Measurements from ENCODE around the gene VPS13C.

The VPS13C gene

GRCh38 chr15:61820212-61820611 is 240.0 kb downstream of the VPS13C start:
- Histone ChIP-seq H3K4me3 (ENCODE audit: low read depth, low read length, poor library complexity, severe bottlenecking) (no peak overlapping the region), H3K9ac (ENCODE audit: low read length) (no peak overlapping the region), H3K27ac (ENCODE audit: low read depth, low read length, poor library complexity, severe bottlenecking) (no peak overlapping the region), H3K27me3 (ENCODE audit: insufficient read depth, low read length) (no peaks in the 10 kb centered on the region; the same call in 1 of the 2 replicates), H4K20me1 (ENCODE audit: insufficient read depth, low read length) (no peaks in the 10 kb centered on the region), H3K36me3 (ENCODE audit: insufficient read depth, low read length) (no peaks in the 10 kb centered on the region), H2AFZ (ENCODE audit: low read length) (no peak overlapping the region), H3K9me3 (ENCODE audit: low read length) (no peaks in the 10 kb centered on the region), H3K9me2 (ENCODE audit: low read depth, low read length) (no peaks in the 10 kb centered on the region), H3K4me1 (ENCODE audit: insufficient read depth, low read length, severe bottlenecking) (no peaks in the 10 kb centered on the region), H3F3A (ENCODE audit: insufficient read depth, low read length) (no peaks in the 10 kb centered on the region), H3K79me2 (ENCODE audit: insufficient read depth, low read length) (no peaks in the 10 kb centered on the region), H3K4me2 (ENCODE audit: low read length) (no peak overlapping the region)
- no peak for TF ChIP-seq CTCF (IDR thresholded peaks at IDR 0.05; ENCODE audit: low read length)
- TF ChIP-seq EZH2 (IDR thresholded peaks at IDR 0.05; ENCODE audit: borderline replicate concordance, low read length): no peak

- H4K20me1 ChIP-seq (ENCODE audit: insufficient read depth, low read length): no peaks in the 10 kb centered on the region
- no peak for TF ChIP-seq EZH2 (IDR thresholded peaks at IDR 0.05; ENCODE audit: borderline replicate concordance, low read length)
- TF ChIP-seq CTCF (IDR thresholded peaks at IDR 0.05; ENCODE audit: low read length): no peak
- no peak overlapping the region for H3K4me3 ChIP-seq (ENCODE audit: low read depth, low read length, poor library complexity, severe bottlenecking)
- H3K27me3 ChIP-seq (ENCODE audit: insufficient read depth, low read length): no peaks in the 10 kb centered on the region; the same call in 1 of the 2 replicates
- H3K36me3 ChIP-seq (ENCODE audit: insufficient read depth, low read length): no peaks in the 10 kb centered on the region
- H3K9me2 ChIP-seq (ENCODE audit: low read depth, low read length): no peaks in the 10 kb centered on the region
- H2AFZ ChIP-seq (ENCODE audit: low read length): no peak overlapping the region
- H3K9ac ChIP-seq (ENCODE audit: low read length): no peak overlapping the region
- H3F3A ChIP-seq (ENCODE audit: insufficient read depth, low read length): no peaks in the 10 kb centered on the region
- H3K9me3 ChIP-seq (ENCODE audit: low read length): no peaks in the 10 kb centered on the region
- H3K4me2 ChIP-seq (ENCODE audit: low read length): no peak overlapping the region
- H3K27ac ChIP-seq (ENCODE audit: low read depth, low read length, poor library complexity, severe bottlenecking): no peak overlapping the region
- no peaks in the 10 kb centered on the region for H3K4me1 ChIP-seq (ENCODE audit: insufficient read depth, low read length, severe bottlenecking)
- no peaks in the 10 kb centered on the region for H3K79me2 ChIP-seq (ENCODE audit: insufficient read depth, low read length)
Measured at GRCh38 chr15:61819386-61819785, 240.9 kb downstream of the VPS13C start.

GRCh38 chr15:61818801-61819200 is 241.4 kb downstream of the VPS13C start:
- no peak overlapping the region for H3K4me2 ChIP-seq (ENCODE audit: low read length)
- no peaks in the 10 kb centered on the region for H3K4me1 ChIP-seq (ENCODE audit: insufficient read depth, low read length, severe bottlenecking)
- no peaks in the 10 kb centered on the region for H3K9me3 ChIP-seq (ENCODE audit: low read length)

More at GRCh38 chr15:61818801-61819200, 241.4 kb downstream of the VPS13C start:
- no peak overlapping the region for H3K27ac ChIP-seq (ENCODE audit: low read depth, low read length, poor library complexity, severe bottlenecking)
- H3F3A ChIP-seq (ENCODE audit: insufficient read depth, low read length): no peaks in the 10 kb centered on the region
- no peaks in the 10 kb centered on the region for H3K36me3 ChIP-seq (ENCODE audit: insufficient read depth, low read length)
- H4K20me1 ChIP-seq (ENCODE audit: insufficient read depth, low read length): no peaks in the 10 kb centered on the region
- H3K27me3 ChIP-seq (ENCODE audit: insufficient read depth, low read length): no peaks in the 10 kb centered on the region; the same call in 1 of the 2 replicates
- H2AFZ ChIP-seq (ENCODE audit: low read length): no peak overlapping the region
- no peak overlapping the region for H3K4me3 ChIP-seq (ENCODE audit: low read depth, low read length, poor library complexity, severe bottlenecking)
- no peak overlapping the region for H3K9ac ChIP-seq (ENCODE audit: low read length)
- TF ChIP-seq EZH2 (IDR thresholded peaks at IDR 0.05; ENCODE audit: borderline replicate concordance, low read length) (no peak), CTCF (IDR thresholded peaks at IDR 0.05; ENCODE audit: low read length) (no peak)
- H3K9me2 ChIP-seq (ENCODE audit: low read depth, low read length): no peaks in the 10 kb centered on the region
- H3K79me2 ChIP-seq (ENCODE audit: insufficient read depth, low read length): no peaks in the 10 kb centered on the region

All from OCI-LY1 (cell line).